ENCODE data around the gene DNAH14.

Gene DNAH14

DNA sequence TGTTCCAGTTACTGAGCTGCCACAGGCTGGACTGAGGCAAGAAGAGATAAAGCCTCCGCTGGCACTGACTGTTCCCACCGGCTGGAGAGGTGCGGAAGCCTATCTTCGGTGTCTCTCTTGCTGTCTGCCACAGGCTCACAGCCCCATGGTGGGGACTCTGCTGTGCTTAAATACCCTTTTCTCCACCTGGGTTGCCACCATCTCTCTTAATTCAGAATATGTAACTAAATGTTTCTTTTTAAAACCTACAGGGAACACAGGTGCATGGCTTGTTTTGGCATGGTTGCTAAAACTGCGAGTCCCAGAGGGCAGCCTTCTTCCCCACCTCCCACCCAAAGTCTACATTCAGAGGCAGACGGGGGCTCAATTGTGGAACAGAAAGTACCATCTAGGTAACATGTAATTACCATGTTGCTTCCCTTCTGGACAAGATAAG, 506.5 kb downstream of the DNAH14 start:
- Histone ChIP-seq H3K36me3 (ENCODE audit: insufficient read depth) (no peaks in the 10 kb centered on the region), H4K20me1 (ENCODE audit: insufficient read depth) (no peaks in the 10 kb centered on the region), H2AFZ (ENCODE audit: low read depth) (no peak overlapping the region), H3K4me1 (ENCODE audit: low read depth, poor library complexity, severe bottlenecking) (no peaks in the 10 kb centered on the region), H3K4me2 (no peak overlapping the region), H3K27me3 (ENCODE audit: insufficient read depth, low read depth) (no peaks in the 10 kb centered on the region), H3K4me3 (IDR thresholded peaks at IDR 0.05; ENCODE audit: insufficient read depth, low read depth, low read length) (no peak overlapping the region), H3K9ac (no peak overlapping the region), H3K27ac (no peak overlapping the region), H3K79me2 (ENCODE audit: insufficient read depth, low read depth) (no peaks in the 10 kb centered on the region)
- TF ChIP-seq, protein P1, sequence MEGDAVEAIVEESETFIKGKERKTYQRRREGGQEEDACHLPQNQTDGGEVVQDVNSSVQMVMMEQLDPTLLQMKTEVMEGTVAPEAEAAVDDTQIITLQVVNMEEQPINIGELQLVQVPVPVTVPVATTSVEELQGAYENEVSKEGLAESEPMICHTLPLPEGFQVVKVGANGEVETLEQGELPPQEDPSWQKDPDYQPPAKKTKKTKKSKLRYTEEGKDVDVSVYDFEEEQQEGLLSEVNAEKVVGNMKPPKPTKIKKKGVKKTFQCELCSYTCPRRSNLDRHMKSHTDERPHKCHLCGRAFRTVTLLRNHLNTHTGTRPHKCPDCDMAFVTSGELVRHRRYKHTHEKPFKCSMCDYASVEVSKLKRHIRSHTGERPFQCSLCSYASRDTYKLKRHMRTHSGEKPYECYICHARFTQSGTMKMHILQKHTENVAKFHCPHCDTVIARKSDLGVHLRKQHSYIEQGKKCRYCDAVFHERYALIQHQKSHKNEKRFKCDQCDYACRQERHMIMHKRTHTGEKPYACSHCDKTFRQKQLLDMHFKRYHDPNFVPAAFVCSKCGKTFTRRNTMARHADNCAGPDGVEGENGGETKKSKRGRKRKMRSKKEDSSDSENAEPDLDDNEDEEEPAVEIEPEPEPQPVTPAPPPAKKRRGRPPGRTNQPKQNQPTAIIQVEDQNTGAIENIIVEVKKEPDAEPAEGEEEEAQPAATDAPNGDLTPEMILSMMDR (conservative IDR thresholded peaks at IDR 0.05; ENCODE audit: low read depth, low read length): no peak

DNA sequence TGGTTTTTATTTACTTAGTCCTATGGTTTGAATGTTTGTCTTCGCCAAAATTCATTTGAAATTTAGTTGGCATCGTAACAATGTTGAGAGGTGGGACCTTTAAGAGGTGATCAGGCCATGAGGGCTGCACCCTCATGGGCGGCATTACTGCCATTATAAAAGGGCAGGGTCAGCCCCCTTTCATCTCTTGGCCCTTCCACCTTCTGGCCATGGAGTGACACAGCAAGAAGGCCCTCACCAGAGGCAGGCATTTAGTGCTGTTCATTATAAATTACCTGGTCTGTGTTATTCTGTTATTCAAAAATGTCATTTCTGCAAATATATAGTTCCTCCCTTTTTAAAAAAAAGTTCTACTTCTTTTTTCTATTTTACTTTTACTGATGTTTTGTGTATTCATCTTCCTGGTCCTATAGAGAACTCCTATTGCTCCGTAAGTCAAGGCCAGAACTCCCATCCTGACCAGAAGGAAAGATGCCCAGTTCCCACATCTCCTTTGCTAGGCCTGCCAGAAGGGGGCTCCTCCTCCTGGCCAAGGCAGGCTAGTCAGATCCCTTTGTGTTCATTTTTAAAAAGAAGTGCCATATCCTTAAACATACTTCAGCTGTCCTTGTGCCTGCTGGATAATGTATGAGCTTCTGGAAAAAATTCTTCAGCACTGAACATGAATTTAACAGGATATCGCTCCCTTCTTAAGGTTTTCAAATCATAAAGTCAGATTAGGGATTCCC, 508.4 kb downstream of the DNAH14 start:
- no peak overlapping the region for H3K27ac ChIP-seq

DNA sequence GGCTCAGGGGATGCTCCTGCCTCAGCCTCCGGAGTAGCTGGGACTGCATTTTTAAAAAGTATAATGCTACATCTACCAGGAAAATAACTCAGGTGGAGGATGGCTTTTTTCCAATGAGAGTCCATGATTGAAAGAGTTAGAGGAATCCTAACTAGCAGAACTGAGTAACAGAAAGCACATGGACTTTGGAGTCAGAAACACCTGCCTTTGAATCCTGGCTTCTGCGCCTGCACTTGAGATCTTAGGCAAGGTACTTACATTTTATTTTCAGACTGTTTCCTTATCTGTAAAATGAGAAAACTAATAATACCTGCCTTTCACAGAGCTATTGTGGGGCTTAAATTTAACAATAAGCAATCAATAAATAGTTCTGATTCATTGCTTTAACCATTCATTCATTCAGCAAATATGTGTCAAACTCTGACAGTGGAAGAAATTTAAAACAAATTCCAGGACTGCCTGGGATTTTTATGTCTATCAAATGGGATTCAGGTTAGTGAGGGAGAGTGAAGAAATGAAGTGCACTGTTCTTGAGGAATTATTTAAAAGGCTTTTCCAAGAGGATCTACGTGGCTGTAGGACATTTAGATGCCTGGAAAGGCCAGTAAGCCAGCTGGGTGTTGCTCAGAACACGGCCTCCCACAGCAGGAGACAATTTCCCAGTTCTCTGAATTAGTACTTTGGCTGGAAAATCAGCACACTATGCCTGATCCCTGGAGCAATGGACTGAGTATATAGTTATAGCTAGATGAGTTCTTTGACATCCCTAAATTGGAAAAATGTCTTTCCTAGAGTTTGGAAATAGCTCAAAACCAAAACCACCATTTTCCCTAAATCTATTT, 511.1 kb downstream of the DNAH14 start:
- Histone ChIP-seq H3K4me2 (no peak overlapping the region), H2AFZ (ENCODE audit: low read depth) (no peak overlapping the region), H3K27me3 (ENCODE audit: insufficient read depth, low read depth) (no peaks in the 10 kb centered on the region), H3K79me2 (ENCODE audit: insufficient read depth, low read depth) (no peaks in the 10 kb centered on the region), H3K36me3 (ENCODE audit: insufficient read depth) (no peaks in the 10 kb centered on the region), H3K4me3 (IDR thresholded peaks at IDR 0.05; ENCODE audit: insufficient read depth, low read depth, low read length) (no peak overlapping the region), H3K27ac (no peak overlapping the region), H3K9ac (no peak overlapping the region), H4K20me1 (ENCODE audit: insufficient read depth) (no peaks in the 10 kb centered on the region), H3K4me1 (ENCODE audit: low read depth, poor library complexity, severe bottlenecking) (peaks cover 21% of the 10 kb centered on the region)
- TF ChIP-seq, protein P1 (conservative IDR thresholded peaks at IDR 0.05; ENCODE audit: low read depth, low read length): no peak

More for the DNA sequence above, 508.4 kb downstream of the DNAH14 start:
- no peak overlapping the region for H3K4me2 ChIP-seq
- no peak overlapping the region for H3K4me3 ChIP-seq (IDR thresholded peaks at IDR 0.05; ENCODE audit: insufficient read depth, low read depth, low read length)
- H3K27me3 ChIP-seq (ENCODE audit: insufficient read depth, low read depth): no peaks in the 10 kb centered on the region
- H2AFZ ChIP-seq (ENCODE audit: low read depth): no peak overlapping the region
- H3K4me1 ChIP-seq (ENCODE audit: low read depth, poor library complexity, severe bottlenecking): peaks cover 12% of the 10 kb centered on the region
- no peaks in the 10 kb centered on the region for H3K36me3 ChIP-seq (ENCODE audit: insufficient read depth)
- TF ChIP-seq, protein P1 (conservative IDR thresholded peaks at IDR 0.05; ENCODE audit: low read depth, low read length): no peak; the same call in none of the 2 replicates
- H4K20me1 ChIP-seq (ENCODE audit: insufficient read depth): no peaks in the 10 kb centered on the region
- no peaks in the 10 kb centered on the region for H3K79me2 ChIP-seq (ENCODE audit: insufficient read depth, low read depth)
- no peak overlapping the region for H3K9ac ChIP-seq

DNA sequence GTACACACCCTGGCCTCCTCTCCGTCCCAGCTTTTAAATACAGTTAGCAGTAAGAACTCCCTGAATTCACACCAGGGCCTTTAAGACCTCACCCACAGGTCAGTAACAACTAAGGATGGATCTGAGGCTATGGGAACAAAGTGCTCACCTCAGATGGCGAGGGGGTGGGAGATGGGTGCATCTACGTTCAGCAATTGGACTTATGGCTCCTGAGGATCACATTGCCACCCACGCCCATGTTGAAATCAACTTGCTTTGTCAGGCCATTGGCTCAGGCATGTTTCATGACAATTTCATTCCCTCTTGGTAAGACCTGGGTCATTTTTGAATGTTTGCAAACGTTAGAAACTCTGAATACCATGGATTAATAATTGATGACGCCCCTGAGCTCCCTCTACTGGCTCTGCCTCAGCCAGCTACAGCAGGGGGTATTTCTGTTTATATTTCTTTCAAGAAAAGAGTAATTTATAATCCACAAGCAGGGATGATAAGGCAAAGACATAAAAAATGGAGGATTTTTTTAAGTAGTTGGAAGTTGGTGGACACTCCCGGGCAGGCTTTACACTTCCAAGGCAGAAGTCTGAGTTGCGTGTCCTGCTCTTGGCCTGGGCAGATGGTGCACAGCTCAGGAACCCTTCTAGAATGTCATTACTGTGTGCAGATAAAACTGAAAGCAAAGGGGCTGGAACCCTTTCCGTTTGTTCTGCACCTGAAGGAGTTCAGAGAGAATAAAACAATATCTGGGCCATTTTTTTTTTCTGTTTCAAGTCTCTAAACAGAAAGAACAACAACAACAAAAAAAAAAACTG, 512.0 kb downstream of the DNAH14 start:
- TF ChIP-seq, protein P1 (conservative IDR thresholded peaks at IDR 0.05; ENCODE audit: low read depth, low read length): peak; percentile 46; the same call in 1 of the 2 replicates
- Histone ChIP-seq H2AFZ (ENCODE audit: low read depth) (peak overlapping the region; percentile 27), H3K4me3 (IDR thresholded peaks at IDR 0.05; ENCODE audit: insufficient read depth, low read depth, low read length) (no peak overlapping the region), H3K36me3 (ENCODE audit: insufficient read depth) (no peaks in the 10 kb centered on the region), H4K20me1 (ENCODE audit: insufficient read depth) (no peaks in the 10 kb centered on the region), H3K9ac (no peak overlapping the region; the same call in 1 of the 2 replicates), H3K4me2 (peak overlapping the region; percentile 36), H3K27ac (peak overlapping the region; percentile 26; the same call in 1 of the 2 replicates), H3K79me2 (ENCODE audit: insufficient read depth, low read depth) (no peaks in the 10 kb centered on the region), H3K4me1 (ENCODE audit: low read depth, poor library complexity, severe bottlenecking) (peaks cover 21% of the 10 kb centered on the region), H3K27me3 (ENCODE audit: insufficient read depth, low read depth) (no peaks in the 10 kb centered on the region)
